ENCODE data around the gene LRCH1.
"Not testable (repeated sequence)": the region's sequence is repeated elsewhere in the genome, so short reads cannot be mapped to it uniquely, and the experiment has no call there.

The LRCH1 gene

GRCh38 chr13:46761174-46761573 lies 208.2 kb downstream of the LRCH1 start:
- Histone ChIP-seq H3K9ac (ENCODE audit: low read depth, low read length) (no peak overlapping the region), H3K9me3 (ENCODE audit: control insufficient read depth, insufficient read depth, low read length) (no peaks in the 10 kb centered on the region), H3K36me3 (ENCODE audit: control insufficient read depth, insufficient read depth, low read length) (no peaks in the 10 kb centered on the region), H3K4me3 (ENCODE audit: low read depth, low read length) (no peak overlapping the region), H3K27me3 (ENCODE audit: control insufficient read depth, insufficient read depth, low read length) (no peaks in the 10 kb centered on the region), H3K4me1 (ENCODE audit: control insufficient read depth, insufficient read depth, low read length) (peaks cover 3% of the 10 kb centered on the region)

GRCh38 chr13:46761866-46762265 lies 208.9 kb downstream of the LRCH1 start:
- no peaks in the 10 kb centered on the region for H3K27me3 ChIP-seq (ENCODE audit: control insufficient read depth, insufficient read depth, low read length)
- no peak overlapping the region for H3K4me3 ChIP-seq (ENCODE audit: low read depth, low read length)
- no peaks in the 10 kb centered on the region for H3K9me3 ChIP-seq (ENCODE audit: control insufficient read depth, insufficient read depth, low read length)
- no peak overlapping the region for H3K9ac ChIP-seq (ENCODE audit: low read depth, low read length)
- no peaks in the 10 kb centered on the region for H3K36me3 ChIP-seq (ENCODE audit: control insufficient read depth, insufficient read depth, low read length)
- H3K4me1 ChIP-seq (ENCODE audit: control insufficient read depth, insufficient read depth, low read length): peaks cover 3% of the 10 kb centered on the region

- H3K27me3 ChIP-seq (ENCODE audit: control insufficient read depth, insufficient read depth, low read length); H3K9ac ChIP-seq (ENCODE audit: low read depth, low read length); H3K4me1 ChIP-seq (ENCODE audit: control insufficient read depth, insufficient read depth, low read length); H3K4me3 ChIP-seq (ENCODE audit: low read depth, low read length); H3K9me3 ChIP-seq (ENCODE audit: control insufficient read depth, insufficient read depth, low read length); H3K36me3 ChIP-seq (ENCODE audit: control insufficient read depth, insufficient read depth, low read length): not testable (repeated sequence)
These were observed 217.0 kb downstream of the LRCH1 start for GRCh38 chr13:46769925-46770324.

GRCh38 chr13:46771693-46772092 lies 218.7 kb downstream of the LRCH1 start:
- Histone ChIP-seq H3K36me3 (ENCODE audit: control insufficient read depth, insufficient read depth, low read length) (no peaks in the 10 kb centered on the region), H3K4me1 (ENCODE audit: control insufficient read depth, insufficient read depth, low read length) (no peaks in the 10 kb centered on the region), H3K9ac (ENCODE audit: low read depth, low read length) (no peak overlapping the region), H3K4me3 (ENCODE audit: low read depth, low read length) (no peak overlapping the region), H3K27me3 (ENCODE audit: control insufficient read depth, insufficient read depth, low read length) (no peaks in the 10 kb centered on the region), H3K9me3 (ENCODE audit: control insufficient read depth, insufficient read depth, low read length) (no peaks in the 10 kb centered on the region)

GRCh38 chr13:46773541-46773940 lies 220.6 kb downstream of the LRCH1 start:
- no peak overlapping the region for H3K9ac ChIP-seq (ENCODE audit: low read depth, low read length)
- no peaks in the 10 kb centered on the region for H3K4me1 ChIP-seq (ENCODE audit: control insufficient read depth, insufficient read depth, low read length)
- H3K36me3 ChIP-seq (ENCODE audit: control insufficient read depth, insufficient read depth, low read length): no peaks in the 10 kb centered on the region
- H3K4me3 ChIP-seq (ENCODE audit: low read depth, low read length): no peak overlapping the region
- no peaks in the 10 kb centered on the region for H3K27me3 ChIP-seq (ENCODE audit: control insufficient read depth, insufficient read depth, low read length)
- no peaks in the 10 kb centered on the region for H3K9me3 ChIP-seq (ENCODE audit: control insufficient read depth, insufficient read depth, low read length)

GRCh38 chr13:46775385-46776107 lies 222.6 kb downstream of the LRCH1 start:
- no peaks in the 10 kb centered on the region for H3K4me1 ChIP-seq (ENCODE audit: control insufficient read depth, insufficient read depth, low read length)
- no peak overlapping the region for H3K4me3 ChIP-seq (ENCODE audit: low read depth, low read length)
- H3K36me3 ChIP-seq (ENCODE audit: control insufficient read depth, insufficient read depth, low read length): no peaks in the 10 kb centered on the region
- no peaks in the 10 kb centered on the region for H3K9me3 ChIP-seq (ENCODE audit: control insufficient read depth, insufficient read depth, low read length)
- H3K27me3 ChIP-seq (ENCODE audit: control insufficient read depth, insufficient read depth, low read length): no peaks in the 10 kb centered on the region
- no peak overlapping the region for H3K9ac ChIP-seq (ENCODE audit: low read depth, low read length)

- Histone ChIP-seq H3K9me3 (ENCODE audit: control insufficient read depth, insufficient read depth, low read length) (no peaks in the 10 kb centered on the region), H3K4me1 (ENCODE audit: control insufficient read depth, insufficient read depth, low read length) (no peaks in the 10 kb centered on the region), H3K4me3 (ENCODE audit: low read depth, low read length) (no peak overlapping the region), H3K9ac (ENCODE audit: low read depth, low read length) (no peak overlapping the region), H3K27me3 (ENCODE audit: control insufficient read depth, insufficient read depth, low read length) (no peaks in the 10 kb centered on the region), H3K36me3 (ENCODE audit: control insufficient read depth, insufficient read depth, low read length) (peaks cover 5% of the 10 kb centered on the region)
These were observed 225.1 kb downstream of the LRCH1 start for GRCh38 chr13:46778095-46778494.

- H3K4me3 ChIP-seq (ENCODE audit: low read depth, low read length): no peak overlapping the region
- H3K9ac ChIP-seq (ENCODE audit: low read depth, low read length): no peak overlapping the region
- H3K36me3 ChIP-seq (ENCODE audit: control insufficient read depth, insufficient read depth, low read length): peaks cover 7% of the 10 kb centered on the region
- no peaks in the 10 kb centered on the region for H3K9me3 ChIP-seq (ENCODE audit: control insufficient read depth, insufficient read depth, low read length)
- H3K4me1 ChIP-seq (ENCODE audit: control insufficient read depth, insufficient read depth, low read length): no peaks in the 10 kb centered on the region
- H3K27me3 ChIP-seq (ENCODE audit: control insufficient read depth, insufficient read depth, low read length): no peaks in the 10 kb centered on the region
These were observed 225.9 kb downstream of the LRCH1 start for GRCh38 chr13:46778890-46779289.

- Histone ChIP-seq H3K9me3 (ENCODE audit: control insufficient read depth, insufficient read depth, low read length) (no peaks in the 10 kb centered on the region), H3K36me3 (ENCODE audit: control insufficient read depth, insufficient read depth, low read length) (peaks cover 10% of the 10 kb centered on the region), H3K9ac (ENCODE audit: low read depth, low read length) (no peak overlapping the region), H3K4me1 (ENCODE audit: control insufficient read depth, insufficient read depth, low read length) (no peaks in the 10 kb centered on the region), H3K27me3 (ENCODE audit: control insufficient read depth, insufficient read depth, low read length) (no peaks in the 10 kb centered on the region), H3K4me3 (ENCODE audit: low read depth, low read length) (no peak overlapping the region)
These were observed 229.1 kb downstream of the LRCH1 start for GRCh38 chr13:46782066-46782465.

GRCh38 chr13:46782691-46783090 lies 229.7 kb downstream of the LRCH1 start:
- Histone ChIP-seq H3K36me3 (ENCODE audit: control insufficient read depth, insufficient read depth, low read length) (peaks cover 10% of the 10 kb centered on the region), H3K9ac (ENCODE audit: low read depth, low read length) (no peak overlapping the region), H3K4me3 (ENCODE audit: low read depth, low read length) (no peak overlapping the region), H3K9me3 (ENCODE audit: control insufficient read depth, insufficient read depth, low read length) (no peaks in the 10 kb centered on the region), H3K4me1 (ENCODE audit: control insufficient read depth, insufficient read depth, low read length) (no peaks in the 10 kb centered on the region), H3K27me3 (ENCODE audit: control insufficient read depth, insufficient read depth, low read length) (no peaks in the 10 kb centered on the region)

GRCh38 chr13:46783504-46783903 lies 230.5 kb downstream of the LRCH1 start:
- H3K4me1 ChIP-seq (ENCODE audit: control insufficient read depth, insufficient read depth, low read length): no peaks in the 10 kb centered on the region
- no peaks in the 10 kb centered on the region for H3K9me3 ChIP-seq (ENCODE audit: control insufficient read depth, insufficient read depth, low read length)
- no peak overlapping the region for H3K4me3 ChIP-seq (ENCODE audit: low read depth, low read length)
- H3K27me3 ChIP-seq (ENCODE audit: control insufficient read depth, insufficient read depth, low read length): no peaks in the 10 kb centered on the region
- H3K36me3 ChIP-seq (ENCODE audit: control insufficient read depth, insufficient read depth, low read length): peaks cover 10% of the 10 kb centered on the region
- no peak overlapping the region for H3K9ac ChIP-seq (ENCODE audit: low read depth, low read length)

- H3K4me3 ChIP-seq (ENCODE audit: low read depth, low read length): no peak overlapping the region
- H3K27me3 ChIP-seq (ENCODE audit: control insufficient read depth, insufficient read depth, low read length): no peaks in the 10 kb centered on the region
- H3K9me3 ChIP-seq (ENCODE audit: control insufficient read depth, insufficient read depth, low read length): no peaks in the 10 kb centered on the region
- H3K4me1 ChIP-seq (ENCODE audit: control insufficient read depth, insufficient read depth, low read length): peaks cover 12% of the 10 kb centered on the region
- H3K9ac ChIP-seq (ENCODE audit: low read depth, low read length): no peak overlapping the region
- H3K36me3 ChIP-seq (ENCODE audit: control insufficient read depth, insufficient read depth, low read length): no peaks in the 10 kb centered on the region
These were observed 242.4 kb downstream of the LRCH1 start for GRCh38 chr13:46795321-46795720.

Measured in iPS-15b (cell line).